GM12891 (cell line): ENCODE data around the gene CPVL.

Source experiments
- DNase-seq: peaks from one replicate; pipeline ENCODE4 v3.0.0; 2011; ENCODE audit warnings: low spot score; ENCODE audit not compliant: insufficient read length
- FAIRE-seq: peaks from 2 replicates; lab custom pipeline; 2011; peaks lifted over from hg19 to GRCh38; lab: Jason Lieb, UNC
- PAX5 ChIP-seq: IDR thresholded peaks from 2 replicates; pipeline ENCODE4 v1.6.1; 2011; ENCODE audit warnings: low read length, moderate library complexity, mild to moderate bottlenecking; ENCODE audit not compliant: insufficient read depth, severe bottlenecking
- POLR2A ChIP-seq: IDR thresholded peaks from 2 replicates; pipeline ENCODE4 v1.6.1; 2011; ENCODE audit warnings: low read depth, low read length, control low read depth
- POLR2AphosphoS5 ChIP-seq: IDR thresholded peaks from 2 replicates; pipeline ENCODE4 v1.6.1; 2011; ENCODE audit warnings: low read depth, low read length, control low read depth
- POU2F2 ChIP-seq: IDR thresholded peaks from 2 replicates; pipeline ENCODE4 v1.6.1; 2011; ENCODE audit warnings: low read depth, mild to moderate bottlenecking, control low read depth, low read length, moderate library complexity
- SPI1 ChIP-seq: IDR thresholded peaks from 2 replicates; pipeline ENCODE4 v1.6.1; 2011; ENCODE audit warnings: low read depth, low read length, control low read depth
- TAF1 ChIP-seq: IDR thresholded peaks from 2 replicates; pipeline ENCODE4 v1.6.1; 2011; ENCODE audit warnings: low read depth, low read length, control low read depth

CPVL gene

DNA sequence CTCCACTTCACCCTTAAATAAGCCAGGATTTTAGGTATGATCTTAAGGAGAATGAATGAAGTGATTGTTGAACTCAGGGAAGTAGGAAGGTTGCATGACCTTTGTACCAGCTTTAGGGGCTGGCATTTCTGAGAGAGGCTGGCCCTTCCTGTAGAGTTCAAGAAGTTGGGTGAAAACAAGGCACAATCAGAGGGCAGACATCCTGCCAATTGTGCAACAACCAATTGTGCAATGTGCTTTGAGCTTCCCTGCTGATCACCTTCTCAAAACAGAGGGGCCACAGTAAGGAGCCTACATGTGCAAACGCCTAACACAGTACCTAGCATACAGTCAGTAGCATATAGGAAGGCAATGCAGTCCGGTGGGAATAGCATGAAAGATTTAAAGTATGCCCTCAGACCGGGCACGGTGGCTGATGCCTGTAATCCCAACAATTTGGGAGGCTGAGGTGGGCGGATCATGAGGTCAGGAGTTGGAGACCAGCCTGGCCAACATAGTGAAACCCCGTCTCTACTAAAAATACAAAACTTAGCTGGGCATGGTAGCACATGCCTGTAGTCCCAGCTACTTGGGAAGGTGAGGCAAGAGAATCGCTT, 5.4 kb downstream of the CPVL start:
- TF ChIP-seq PAX5 (no peak), POLR2A (no peak), SPI1 (no peak), TAF1 (no peak), POU2F2 (no peak), POLR2AphosphoS5 (no peak)
- DNase-seq, result no peak
- no peak for FAIRE-seq

DNA sequence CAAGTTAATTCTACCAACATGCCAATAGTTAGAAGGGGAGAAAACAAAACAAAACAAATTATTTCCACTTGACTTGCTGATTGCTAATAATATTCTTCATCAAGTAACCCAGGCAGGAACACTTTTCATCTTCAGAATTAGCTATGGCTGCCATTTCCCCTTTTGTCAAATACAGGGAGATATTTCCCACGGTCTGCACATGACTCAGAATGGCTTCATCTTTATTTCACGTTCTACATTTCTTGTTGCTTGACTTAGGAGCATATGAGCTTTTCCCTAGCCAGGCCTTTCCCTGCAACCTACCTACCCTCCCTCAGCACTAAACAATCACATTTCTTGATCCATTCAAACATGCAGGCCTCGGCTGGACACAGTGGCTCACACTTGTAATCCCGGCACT, 6.5 kb downstream of the CPVL start:
- DNase-seq, result no peak
- FAIRE-seq, result no peak
- no peak for TF ChIP-seq POU2F2
- no peak for TF ChIP-seq SPI1
- TF ChIP-seq PAX5, result no peak
- TF ChIP-seq POLR2A, result no peak
- TF ChIP-seq POLR2AphosphoS5, result no peak
- TF ChIP-seq TAF1, result no peak

DNA sequence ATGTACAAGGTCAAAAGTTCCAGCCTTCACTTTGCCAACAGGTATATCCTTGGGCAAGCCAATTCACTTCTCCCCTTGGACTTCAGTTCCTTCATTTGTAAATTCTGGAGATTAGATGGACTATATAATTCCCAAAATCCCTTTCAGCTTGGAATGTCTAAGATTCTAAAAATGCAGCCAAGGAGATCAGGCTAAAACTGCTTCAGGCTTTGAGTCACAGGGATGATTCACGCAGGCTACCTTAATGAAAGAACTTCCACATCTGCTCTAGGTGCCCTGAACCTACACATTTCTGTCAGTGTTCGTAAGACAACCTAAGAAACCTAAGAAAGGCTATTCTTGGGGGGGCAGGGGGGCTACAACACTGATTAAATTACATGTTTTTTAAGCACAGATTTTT, 7.1 kb downstream of the CPVL start:
- FAIRE-seq, result no peak
- no peak for TF ChIP-seq PAX5
- no peak for TF ChIP-seq POLR2A
- TF ChIP-seq POU2F2, result no peak
- no peak for TF ChIP-seq SPI1
- TF ChIP-seq POLR2AphosphoS5, result no peak
- no peak for TF ChIP-seq TAF1
- DNase-seq, result no peak

DNA sequence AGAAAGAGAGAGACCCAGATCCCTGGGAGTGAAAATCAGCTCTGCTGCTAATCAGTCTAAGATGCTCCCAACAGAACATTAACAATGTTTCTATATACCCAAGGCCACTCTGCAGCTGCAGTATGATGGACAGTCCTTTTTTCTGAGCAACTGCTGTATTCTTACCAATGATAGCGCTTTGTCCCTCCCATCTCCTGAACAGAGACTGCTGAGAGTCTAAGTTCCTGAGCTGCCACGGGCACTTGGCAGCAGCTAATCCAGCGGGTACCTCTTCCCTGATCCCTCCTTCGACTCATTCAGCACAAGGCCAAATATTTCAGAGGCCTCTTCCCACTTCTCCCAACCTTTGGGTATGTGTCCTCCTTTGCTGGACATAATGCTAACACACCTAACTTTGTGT, 7.7 kb downstream of the CPVL start:
- TF ChIP-seq POLR2A (no peak), TAF1 (no peak), POLR2AphosphoS5 (no peak), PAX5 (no peak), SPI1 (no peak), POU2F2 (no peak)
- FAIRE-seq (no peak), DNase-seq (no peak)

DNA sequence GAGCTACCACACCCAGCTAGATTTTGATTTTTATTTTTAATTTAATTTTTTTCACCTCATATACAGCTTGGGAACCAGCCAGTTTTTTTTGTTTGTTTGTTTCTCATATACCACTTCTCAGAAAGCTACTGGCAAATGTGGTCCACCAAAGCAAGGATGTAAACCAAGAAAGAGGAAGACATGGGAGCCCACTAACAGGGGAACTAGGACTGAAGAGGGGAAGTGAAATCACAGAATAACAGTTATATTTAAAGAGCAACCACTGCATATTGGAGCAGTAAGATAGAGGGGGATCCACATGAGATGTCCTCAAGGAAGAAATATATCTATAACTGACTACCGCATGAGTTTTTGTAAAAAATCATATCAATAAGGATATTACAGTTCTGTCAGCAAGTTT, 10.5 kb downstream of the CPVL start:
- TF ChIP-seq SPI1 (peak; percentile 71; the same call in 1 of the 2 replicates), PAX5 (no peak)
- no peak for FAIRE-seq
- no peak for DNase-seq

- DNase-seq (no peak), FAIRE-seq (no peak)
- TF ChIP-seq TAF1 (no peak), POU2F2 (no peak), POLR2AphosphoS5 (no peak), PAX5 (no peak)
These were observed 13.4 kb downstream of the CPVL start for GRCh38 chr7:29132980-29133379.

DNA sequence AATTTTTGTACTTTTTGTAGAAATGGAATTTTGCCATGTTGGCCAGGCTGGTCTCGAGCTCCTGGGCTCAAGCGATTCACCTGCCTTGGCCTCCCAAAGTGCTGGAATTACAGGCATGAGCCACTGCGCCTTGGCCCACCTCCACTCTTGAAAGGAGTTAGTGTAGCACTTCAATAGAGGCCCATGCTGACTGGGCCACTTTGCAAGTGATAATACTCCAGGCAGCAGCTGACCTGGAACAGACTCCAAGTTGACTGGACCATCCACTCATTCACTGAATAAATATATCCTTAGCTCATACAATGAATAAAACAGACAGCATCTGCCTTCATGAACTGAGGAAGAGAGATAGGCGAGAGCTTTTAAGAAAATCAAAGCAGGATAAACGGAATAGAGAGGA, 14.7 kb downstream of the CPVL start:
- TF ChIP-seq POLR2A (no peak), POLR2AphosphoS5 (no peak), TAF1 (no peak), PAX5 (no peak), POU2F2 (no peak), SPI1 (no peak)
- FAIRE-seq, result no peak
- DNase-seq, result no peak

DNA sequence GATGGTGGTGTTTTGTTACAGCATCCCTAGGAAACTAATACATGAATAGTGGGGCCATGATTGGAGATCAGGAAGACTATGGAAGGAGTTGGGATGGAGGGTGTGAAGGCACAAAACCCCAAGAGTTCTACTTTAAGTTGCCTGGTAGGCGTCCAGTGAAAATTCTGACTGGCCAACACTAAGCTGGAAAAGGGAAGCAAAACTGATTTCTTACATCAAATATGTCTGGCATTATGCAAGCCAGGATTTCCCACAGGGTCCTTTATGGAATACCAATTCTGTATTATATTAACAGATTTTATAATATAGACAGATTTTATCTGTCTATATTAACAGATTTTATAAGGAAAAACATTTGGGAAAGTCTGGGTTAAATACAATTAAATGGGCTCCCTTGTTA, 16.2 kb downstream of the CPVL start:
- FAIRE-seq (no peak), DNase-seq (no peak)
- TF ChIP-seq SPI1, result no peak
- no peak for TF ChIP-seq TAF1
- no peak for TF ChIP-seq POLR2A
- TF ChIP-seq POLR2AphosphoS5, result no peak
- no peak for TF ChIP-seq POU2F2
- TF ChIP-seq PAX5, result no peak

- TF ChIP-seq TAF1 (no peak), POU2F2 (no peak), PAX5 (no peak)
- FAIRE-seq (no peak), DNase-seq (no peak)
These were observed 18.8 kb downstream of the CPVL start for GRCh38 chr7:29127527-29127926.

DNA sequence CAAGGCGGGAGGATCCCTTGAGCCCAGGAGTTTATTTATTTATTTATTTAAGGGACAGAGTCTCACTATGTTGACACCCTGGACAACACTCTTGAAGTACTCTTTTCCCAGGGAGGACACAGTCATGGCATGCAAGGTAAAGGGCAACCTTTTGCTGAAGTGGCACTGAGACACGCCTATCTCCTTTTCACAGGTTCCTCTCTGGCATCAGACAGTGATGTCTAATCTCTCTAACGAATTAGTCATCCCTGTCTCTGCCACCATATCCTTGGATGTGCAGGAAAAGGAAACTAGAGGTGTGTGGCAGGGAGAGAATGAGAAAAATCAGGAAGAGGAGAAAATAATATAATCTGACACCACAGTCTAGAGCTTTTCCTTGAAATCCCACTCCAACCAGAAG, 19.5 kb downstream of the CPVL start:
- DNase-seq (no peak), FAIRE-seq (no peak)
- TF ChIP-seq POU2F2, result no peak

- DNase-seq (no peak), FAIRE-seq (no peak)
- TF ChIP-seq POU2F2, result no peak
- no peak for TF ChIP-seq POLR2A
- no peak for TF ChIP-seq PAX5
- TF ChIP-seq TAF1, result no peak
- no peak for TF ChIP-seq SPI1
- no peak for TF ChIP-seq POLR2AphosphoS5
These were observed 22.6 kb downstream of the CPVL start for GRCh38 chr7:29123626-29124190.
